ENCODE results near the gene APOBEC2.

DNA sequence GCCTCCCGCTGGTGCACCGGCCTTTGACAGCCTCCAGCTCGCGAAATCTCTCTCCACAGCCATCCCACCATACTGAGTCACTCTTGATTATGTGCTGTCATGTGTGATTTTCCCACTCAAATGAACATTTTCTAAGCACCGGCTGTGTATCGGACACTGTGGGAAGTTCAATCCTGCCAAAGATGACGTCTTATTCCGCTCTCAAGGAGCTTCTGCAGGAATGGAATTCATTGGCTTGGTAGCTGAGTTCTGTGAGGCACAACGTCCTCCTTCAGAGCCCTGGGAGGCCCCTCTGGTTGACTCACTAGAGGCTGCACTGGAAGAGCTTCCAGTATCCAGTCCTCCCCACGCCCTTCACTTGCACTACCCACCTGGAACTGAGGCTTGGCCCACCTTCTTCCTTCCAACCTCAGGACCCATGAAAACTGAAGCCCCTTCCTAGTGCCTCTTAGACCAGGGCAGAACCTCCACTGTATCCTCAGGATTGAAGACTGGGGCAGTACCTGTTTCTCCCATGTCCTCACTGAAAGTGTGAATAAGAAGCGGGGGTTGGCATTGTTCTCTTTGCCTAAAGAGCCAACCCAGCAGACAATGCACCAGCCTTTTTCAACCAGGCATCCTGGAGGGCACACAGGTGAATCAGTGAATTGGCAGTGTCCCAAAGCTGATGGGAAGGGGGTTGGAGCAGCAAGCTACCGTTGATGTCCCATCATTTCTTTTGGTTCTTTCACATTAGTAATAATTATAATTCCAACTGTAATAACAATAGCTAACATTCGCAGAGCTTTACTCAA, 15.7 kb upstream of the APOBEC2 start:
- no peak for TF ChIP-seq POLR2A (IDR thresholded peaks at IDR 0.05)
- TF ChIP-seq, protein P1, sequence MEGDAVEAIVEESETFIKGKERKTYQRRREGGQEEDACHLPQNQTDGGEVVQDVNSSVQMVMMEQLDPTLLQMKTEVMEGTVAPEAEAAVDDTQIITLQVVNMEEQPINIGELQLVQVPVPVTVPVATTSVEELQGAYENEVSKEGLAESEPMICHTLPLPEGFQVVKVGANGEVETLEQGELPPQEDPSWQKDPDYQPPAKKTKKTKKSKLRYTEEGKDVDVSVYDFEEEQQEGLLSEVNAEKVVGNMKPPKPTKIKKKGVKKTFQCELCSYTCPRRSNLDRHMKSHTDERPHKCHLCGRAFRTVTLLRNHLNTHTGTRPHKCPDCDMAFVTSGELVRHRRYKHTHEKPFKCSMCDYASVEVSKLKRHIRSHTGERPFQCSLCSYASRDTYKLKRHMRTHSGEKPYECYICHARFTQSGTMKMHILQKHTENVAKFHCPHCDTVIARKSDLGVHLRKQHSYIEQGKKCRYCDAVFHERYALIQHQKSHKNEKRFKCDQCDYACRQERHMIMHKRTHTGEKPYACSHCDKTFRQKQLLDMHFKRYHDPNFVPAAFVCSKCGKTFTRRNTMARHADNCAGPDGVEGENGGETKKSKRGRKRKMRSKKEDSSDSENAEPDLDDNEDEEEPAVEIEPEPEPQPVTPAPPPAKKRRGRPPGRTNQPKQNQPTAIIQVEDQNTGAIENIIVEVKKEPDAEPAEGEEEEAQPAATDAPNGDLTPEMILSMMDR (IDR thresholded peaks at IDR 0.05): no peak

All from stomach (tissue), 4 donors.